ENCODE measurements around the gene BCL2L1.
"Not testable (repeated sequence)": the region's sequence is repeated elsewhere in the genome, so short reads cannot be mapped to it uniquely, and the experiment has no call there.

BCL2L1 gene

DNA sequence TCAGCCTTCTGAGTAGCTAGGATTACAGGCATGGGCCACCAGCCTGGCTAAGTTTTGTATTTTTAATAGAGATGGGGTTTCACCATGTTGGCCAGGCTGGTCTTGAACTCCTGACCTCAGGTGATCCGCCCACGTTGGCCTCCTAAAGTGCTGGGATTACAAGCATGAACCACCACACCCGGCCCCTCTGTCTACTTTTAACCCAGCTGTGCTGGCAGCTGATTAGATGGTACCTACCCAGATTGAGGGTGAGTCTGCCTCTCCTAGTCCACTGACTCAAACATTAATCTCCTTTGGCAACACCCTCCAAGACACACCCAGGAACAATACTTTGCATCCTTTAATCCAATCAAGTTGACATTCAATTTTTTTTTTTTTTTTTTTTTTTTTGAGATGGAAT lies 74.6 kb downstream of the BCL2L1 start:
- not testable (repeated sequence) for DNase-seq (ENCODE audit: low spot score)

DNA sequence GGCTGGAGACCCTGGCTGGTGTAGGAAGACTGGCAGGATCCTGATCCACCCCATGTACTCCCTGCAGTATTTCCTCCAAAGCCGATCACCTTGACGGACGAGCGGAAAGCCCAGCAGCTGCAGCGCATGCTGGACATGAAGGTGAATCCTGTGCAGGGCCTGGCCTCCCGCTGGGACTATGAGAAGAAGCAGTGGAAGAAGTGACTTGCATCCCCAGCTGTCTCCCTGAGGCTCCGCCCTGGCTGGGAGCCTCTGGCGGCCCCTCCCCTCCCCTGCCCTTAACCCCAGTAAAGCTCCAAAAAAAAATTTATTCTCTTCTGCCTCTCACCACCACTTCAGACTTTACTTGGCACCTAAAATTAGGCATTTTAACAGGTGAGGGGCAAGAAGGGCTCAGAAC lies 78.0 kb downstream of the BCL2L1 start:
- DNase-seq (ENCODE audit: low spot score): no peak

DNA sequence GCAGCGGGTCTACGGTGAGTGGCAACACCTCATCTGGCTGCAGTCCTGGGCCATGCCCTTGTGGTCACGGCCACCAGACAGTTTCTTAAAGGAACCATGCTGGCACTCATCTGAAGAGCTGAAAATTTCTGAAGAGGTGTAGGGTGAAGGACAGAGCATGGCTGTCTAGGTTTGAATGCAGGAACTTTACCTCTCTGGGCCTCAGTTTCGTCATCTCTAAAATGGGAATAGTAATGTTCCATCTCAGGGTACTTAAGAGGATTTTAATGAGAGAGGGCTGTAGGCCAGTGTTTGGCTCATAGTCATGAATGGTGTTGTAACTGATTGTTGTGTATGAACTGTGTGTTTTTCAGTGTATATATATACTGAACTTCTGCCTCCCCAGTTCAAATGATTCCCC lies 79.1 kb downstream of the BCL2L1 start:
- no peak for DNase-seq (ENCODE audit: low spot score)

DNA sequence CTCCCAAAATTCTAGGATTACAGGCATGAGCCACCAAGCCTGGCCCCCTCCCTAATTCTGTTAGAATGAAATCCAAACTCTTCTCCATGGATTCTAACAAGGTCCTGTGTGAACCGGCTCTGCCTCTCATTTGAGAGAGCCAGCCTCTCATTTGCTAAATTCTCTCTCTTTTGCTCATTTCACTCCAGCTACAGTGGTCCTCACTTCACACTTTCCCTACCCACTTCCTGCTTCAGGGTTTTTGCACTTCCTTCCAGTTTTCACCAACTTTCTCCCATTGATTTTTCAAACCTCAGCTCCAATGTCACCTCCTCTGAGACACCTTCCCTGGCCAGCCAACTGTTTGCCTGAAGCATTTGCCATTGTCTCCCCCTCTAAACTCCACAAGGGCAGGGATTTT lies 79.8 kb downstream of the BCL2L1 start:
- no peak for DNase-seq (ENCODE audit: low spot score)

DNA sequence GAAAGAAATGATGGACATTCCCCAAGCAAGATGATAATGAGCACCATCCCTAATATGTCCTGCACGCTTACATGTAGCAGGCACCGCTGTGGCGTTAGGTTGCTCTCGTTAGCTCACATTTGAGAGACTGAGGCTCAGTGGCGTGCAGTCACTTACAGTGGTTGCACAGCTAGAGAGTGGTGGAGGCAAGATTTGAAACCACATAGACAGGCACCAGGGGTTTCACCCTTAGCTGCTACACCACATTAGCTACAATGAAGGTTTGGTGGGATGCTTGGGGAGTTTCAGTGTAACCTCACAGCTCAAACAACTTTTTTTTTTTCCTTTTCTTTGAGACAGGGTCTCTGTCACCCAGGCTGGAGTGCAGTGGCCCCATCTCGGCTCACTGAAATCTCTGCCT lies 81.3 kb downstream of the BCL2L1 start:
- DNase-seq (ENCODE audit: low spot score): no peak

DNA sequence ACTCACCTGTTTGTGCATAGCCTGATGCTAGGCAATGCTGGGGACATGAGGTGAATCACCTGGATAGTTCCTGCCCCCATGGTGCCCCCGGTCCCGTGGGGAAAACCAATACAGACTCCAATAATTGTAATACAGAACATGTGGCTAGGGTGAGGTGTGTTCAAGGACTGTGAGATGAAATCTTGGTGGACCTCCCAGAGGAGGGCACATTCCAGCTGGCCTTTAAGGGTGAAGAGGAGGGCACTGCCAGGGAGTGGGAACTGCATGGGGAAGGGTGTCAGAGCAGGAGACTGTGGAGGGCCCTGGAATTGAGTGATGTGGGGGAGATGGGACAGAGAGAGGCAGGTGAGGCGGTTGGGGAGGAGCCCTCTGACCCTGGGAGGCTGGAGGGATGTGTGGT lies 82.4 kb downstream of the BCL2L1 start:
- DNase-seq (ENCODE audit: low spot score): no peak

DNA sequence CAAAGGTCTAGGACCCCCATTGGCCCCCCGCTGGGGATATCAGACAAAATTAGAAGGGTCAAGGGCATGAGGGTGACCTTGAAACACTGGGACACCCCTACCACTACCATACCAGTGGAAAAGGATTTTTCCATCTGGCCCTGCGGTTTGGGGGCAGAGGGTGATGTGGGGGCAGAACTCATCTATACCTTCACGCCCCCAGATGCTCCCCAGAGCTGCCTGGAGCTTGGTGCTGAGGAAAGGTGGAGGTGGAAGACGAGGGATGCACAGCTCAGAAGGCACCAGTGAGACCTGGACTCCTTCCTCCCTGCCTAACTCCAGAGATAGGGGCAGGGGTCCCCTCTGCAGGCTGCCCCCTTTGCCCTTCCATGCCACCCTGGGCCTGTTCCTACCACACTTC lies 83.9 kb downstream of the BCL2L1 start:
- no peak for DNase-seq (ENCODE audit: low spot score)

DNA sequence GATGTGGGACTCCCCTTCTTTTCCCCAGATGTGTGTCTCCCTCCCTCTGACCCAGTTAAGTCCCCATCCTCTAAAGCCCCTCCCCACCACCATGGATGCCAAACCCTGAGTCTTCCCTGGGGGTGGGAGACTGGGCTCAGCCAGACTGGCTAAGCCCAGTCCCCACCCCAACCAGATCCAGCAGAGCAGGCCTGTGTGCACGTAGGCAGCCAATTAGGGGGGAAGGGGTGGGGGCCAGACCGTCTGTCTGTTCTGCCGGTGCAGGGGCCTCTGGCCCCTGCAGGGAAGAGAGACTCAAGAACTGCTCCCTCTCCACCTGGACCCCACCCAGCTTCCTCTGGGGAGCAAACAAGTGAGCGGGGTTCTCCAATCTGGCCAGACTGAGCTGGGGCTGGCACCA lies 84.4 kb downstream of the BCL2L1 start:
- no peak for DNase-seq (ENCODE audit: low spot score)

DNA sequence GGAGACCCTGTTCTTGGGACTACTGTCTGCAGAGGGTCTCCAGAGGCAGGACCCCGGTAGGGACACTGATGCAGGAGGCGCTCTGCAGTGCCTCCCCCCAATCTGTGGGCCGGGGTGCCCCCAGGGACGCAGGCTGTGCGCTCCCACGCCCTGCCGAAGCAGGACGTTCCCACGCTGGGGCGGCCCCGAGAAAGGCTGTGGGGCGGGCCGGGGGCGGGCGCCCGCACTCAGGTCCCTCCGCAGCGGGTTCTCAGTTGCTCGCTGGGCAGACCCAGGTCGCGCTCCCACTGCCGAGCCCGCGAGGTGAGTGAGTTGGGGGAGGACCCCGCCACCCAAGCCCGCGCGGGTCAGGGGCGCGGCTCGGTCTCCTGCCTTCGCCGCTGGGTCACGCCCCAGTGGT lies 85.0 kb downstream of the BCL2L1 start, which contains the start of gene COX4I2:
Gene COX4I2 (plus strand): TSS at position 253 of the 400 bp plus-strand sequence. CDS start 1,106 bp downstream, outside the sequence.
- DNase-seq (ENCODE audit: low spot score): no peak

DNA sequence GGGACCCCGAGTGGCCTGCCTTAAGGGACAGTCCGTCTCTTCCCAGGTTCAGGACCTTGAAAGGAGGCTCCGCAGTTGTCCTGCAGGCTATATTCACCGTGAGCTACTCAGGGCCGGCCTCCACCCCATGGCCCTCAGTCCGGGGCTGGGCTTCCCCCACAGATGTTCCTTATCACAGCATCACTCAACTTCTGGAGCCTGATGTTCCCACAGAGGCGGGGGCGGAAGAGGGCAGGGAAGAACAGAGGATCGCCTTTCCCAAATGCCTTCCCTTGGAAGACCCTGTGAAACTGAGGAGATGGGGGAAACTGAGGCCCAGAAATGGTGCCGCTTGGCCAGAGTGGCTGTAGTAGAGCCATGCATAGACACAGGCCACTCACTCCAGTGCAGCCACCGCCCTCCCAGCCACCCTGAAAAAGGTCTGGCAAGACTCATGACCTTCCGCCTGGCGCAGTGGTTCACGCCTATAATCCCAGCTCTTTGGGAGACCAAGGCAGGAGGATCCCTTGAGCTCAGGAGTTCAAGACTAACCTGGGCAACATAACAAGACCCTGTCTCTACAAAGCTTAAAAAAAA lies 89.2 kb downstream of the BCL2L1 start:
- no peak for DNase-seq (ENCODE audit: low spot score)

DNA sequence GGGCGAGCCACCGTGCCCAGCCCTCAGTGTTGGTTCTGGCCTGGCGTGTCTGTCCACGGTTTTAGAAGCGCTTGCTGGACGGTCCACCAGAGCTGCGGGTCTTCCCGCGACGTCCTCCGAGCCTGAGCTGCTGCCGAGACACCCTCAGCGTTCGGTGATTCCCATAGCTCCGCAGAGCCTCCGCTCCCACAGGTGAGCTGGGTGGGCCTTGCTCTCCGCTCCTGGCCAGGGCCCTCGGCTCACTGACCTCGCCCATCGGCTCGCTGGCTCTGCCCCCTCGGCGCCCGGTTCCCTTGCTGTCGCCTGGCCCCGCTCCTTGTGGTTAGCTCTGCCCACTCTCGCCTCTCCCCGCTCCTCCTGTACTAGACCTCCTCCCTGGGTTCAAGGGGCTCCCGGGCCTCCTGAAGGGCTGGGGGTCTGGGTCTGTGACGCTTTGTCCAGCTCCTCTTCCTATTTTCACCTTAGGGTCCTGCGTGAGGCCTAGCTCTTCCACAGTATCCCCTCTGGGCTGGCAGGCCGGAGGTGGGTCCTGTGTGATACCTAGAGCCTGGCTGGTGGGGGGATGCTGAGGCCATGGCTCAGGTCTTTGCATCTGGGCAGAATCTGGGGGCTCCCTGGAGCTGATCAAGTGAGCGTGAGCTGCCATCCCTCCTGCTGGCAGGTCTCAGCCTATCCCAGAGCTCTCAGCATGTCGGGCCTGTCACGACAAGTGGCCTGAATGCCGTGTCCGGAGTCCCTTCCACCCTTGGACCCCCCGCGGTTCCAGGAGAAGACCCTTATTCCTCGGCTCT lies 89.9 kb downstream of the BCL2L1 start:
- DNase-seq (ENCODE audit: low spot score): no peak

DNA sequence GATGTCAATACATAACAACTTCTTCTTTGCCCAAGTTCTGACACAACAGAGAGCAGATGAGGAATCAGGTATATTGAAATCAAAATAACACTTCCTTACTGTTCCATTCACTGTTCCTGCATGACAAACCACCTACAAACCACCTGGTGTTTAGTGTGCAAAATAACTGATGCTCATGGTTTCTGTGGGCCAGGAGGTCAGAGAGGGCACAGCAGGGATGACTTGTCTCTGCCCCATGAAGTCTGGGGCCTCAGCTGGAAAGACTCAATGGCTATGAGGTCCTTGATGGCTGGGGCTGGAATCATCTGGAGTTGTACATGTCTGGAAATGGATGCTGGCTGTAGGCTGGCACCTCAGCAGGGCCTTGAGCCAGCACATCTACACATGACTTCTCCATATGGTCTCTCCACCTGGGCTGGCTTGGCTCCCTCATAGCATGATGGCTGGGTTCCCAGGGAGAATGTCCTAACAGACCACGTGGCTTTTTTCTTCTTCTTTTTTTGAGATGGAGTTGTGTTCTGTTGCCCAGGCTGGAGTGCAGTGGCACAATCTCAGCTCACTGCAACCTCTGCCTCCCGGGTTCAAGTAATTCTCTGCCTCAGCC lies 92.4 kb downstream of the BCL2L1 start:
- peak; percentile 63 for DNase-seq (ENCODE audit: low spot score)

DNA sequence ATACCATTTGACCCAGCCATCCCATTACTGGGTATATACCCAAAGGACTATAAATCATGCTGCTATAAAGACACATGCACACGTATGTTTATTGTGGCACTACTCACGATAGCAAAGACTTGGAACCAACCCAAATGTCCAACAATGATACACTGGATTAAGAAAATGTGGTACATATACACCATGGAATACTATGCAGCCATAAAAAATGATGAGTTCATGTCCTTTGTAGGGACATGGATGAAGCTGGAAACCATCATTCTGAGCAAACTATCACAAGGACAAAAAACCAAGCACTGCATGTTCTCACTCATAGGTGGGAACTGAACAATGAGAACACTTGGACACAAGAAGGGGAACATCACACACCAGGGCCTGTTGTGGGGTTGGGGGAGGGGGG lies 94.6 kb downstream of the BCL2L1 start:
- not testable (repeated sequence) for DNase-seq (ENCODE audit: low spot score)

DNA sequence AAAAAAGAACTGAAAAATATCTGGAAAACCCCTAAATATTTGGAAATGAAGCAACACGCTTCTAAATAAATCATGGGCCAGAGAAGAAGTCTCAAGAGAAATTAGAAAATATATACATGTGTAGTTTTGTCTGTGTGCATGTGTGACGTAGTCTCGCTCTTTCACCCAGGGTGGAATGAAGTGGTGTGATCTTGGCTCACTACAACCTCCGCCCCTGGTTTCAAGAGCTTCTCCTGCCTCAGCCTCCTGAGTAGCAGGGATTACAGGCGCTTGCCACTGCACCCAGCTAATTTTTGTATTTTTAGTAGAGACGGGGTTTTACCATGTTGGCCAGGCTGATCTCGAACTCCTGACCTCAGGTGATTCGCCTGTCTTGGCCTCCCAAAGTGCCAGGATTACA lies 96.1 kb downstream of the BCL2L1 start:
- DNase-seq (ENCODE audit: low spot score): not testable (repeated sequence)

DNA sequence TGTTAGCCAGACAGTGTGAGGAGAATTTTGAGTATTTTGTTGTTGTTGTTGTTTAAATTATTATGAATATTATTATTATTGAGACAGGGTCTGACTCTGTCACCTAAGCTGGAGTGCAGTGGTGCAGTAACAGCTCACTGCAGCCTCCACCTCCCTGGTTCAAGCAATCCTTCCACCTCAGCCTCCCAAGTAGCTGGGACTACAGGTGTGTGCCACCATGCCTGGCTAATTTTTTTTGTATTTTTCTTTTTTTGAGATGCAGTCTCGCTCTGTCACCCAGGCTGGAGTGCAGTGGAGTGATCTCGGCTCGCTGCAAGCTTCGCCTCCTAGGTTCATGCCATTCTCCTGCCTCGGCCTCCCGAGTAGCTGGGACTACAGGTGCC lies 99.6 kb downstream of the BCL2L1 start:
- DNase-seq (ENCODE audit: low spot score): not testable (repeated sequence)

DNA sequence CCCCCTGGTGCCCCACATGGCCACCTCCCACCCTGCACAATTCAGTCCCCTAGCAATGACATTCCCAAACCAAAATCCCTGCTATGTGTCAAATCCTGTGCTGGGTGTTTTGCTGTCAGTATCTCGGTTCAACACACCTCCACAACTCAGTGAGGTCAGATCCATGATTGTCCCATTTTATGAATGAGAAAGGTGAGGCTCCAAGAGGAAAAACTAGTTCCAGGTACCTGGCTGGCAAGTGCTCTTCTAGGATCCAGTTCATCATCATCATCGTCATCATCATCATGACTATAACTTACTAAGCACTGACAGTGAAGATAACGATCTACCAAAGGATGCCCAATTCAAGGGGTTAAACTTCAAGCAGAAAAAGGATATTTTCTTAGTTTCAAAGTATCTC lies 102.4 kb downstream of the BCL2L1 start:
- no peak for DNase-seq (ENCODE audit: low spot score)

DNA sequence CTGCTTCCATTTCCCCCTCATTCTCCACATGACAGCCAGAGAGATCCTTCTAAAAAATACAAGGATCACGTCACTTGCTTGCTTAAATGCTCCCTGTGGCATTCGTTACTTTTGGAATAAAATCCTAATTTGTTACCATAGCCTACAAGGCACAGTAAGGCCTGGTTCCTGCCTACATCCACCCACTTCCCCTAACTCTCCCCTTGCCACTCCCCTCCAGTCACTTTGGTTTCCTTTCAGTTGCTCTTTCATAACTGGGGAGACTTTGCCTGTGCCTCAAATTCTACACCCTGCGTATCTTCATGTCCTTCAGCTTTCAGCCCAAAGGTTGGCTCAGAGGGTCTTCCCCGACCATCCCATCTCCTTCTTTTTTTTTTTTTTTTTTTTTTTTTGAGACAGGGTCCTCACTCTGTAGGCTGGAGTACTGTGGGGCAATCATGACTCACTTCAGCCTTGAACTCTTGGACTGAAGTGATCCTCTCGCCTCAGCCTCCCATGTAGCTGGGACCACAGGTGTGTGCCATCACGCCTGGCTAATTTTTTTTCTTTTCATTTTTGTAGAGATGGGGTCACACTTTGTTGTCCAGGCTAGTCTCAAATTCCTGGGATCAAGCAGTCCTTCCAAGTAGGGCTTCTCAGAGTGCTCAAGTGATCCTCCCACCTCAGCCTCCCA lies 105.1 kb downstream of the BCL2L1 start:
- DNase-seq (ENCODE audit: low spot score): no peak

DNA sequence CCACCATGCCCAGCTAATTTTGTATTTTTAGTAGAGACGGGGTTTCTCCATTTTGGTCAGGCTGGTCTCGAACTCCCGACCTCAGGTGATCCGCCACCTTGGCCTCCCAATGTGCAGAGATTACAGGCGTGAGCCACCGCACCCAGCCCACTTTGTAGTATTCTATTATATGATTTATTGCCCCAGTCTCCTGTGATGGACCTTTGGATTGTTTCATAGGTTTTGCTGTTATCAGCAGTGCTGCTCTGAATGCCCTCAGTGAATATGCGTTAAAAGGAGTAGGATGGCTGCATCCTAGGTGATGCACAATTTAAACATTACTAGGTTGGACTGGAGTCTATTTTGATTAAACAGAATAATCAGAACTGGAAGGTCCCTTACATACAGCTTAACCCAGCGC lies 107.3 kb downstream of the BCL2L1 start:
- no peak for DNase-seq (ENCODE audit: low spot score)
